ENCODE data around the gene ARHGAP29. TPM values are rescaled to one million over a fixed set of nuclear protein-coding genes. Genes with fewer than 3 reads are reported as not detected.

The ARHGAP29 gene
- polyA plus RNA-seq, 1 donor (not counting 4 experiments of a cell fraction or from before 2014, with no cell fraction given): 79.7 TPM

GRCh38 chr1:94228640-94229375 is 8.6 kb downstream of the ARHGAP29 start:
- Histone ChIP-seq H3K36me3 (ENCODE audit: control insufficient read depth in 2 of 2, extremely low read depth in 1 of 2, insufficient read depth in 2 of 2, low read length in 2 of 2) (peaks cover 0 to 2% of the 10 kb centered on the region in 2 experiments), H3K4me1 (ENCODE audit: control insufficient read depth, extremely low read depth, insufficient read depth, low read length) (peaks cover 15% of the 10 kb centered on the region)
- no peak for DNase-seq (ENCODE audit: low read depth, low spot score)

GRCh38 chr1:94227624-94228023 is 9.8 kb downstream of the ARHGAP29 start:
- Histone ChIP-seq H2AFZ (ENCODE audit: control insufficient read depth, low read length) (no peak overlapping the region), H3K4me1 (ENCODE audit: control insufficient read depth, extremely low read depth, insufficient read depth, low read length) (peaks cover 13% of the 10 kb centered on the region), H3K27ac (ENCODE audit: control insufficient read depth, insufficient read depth, low read length) (no peak overlapping the region), H3K4me2 (ENCODE audit: control insufficient read depth, extremely low read depth, insufficient read depth, low read depth, low read length) (no peak overlapping the region), H3K4me3 (ENCODE audit: control insufficient read depth in 2 of 3, extremely low read depth in 1 of 3, insufficient read depth in 2 of 3, low read depth in 1 of 3, low read length in 3 of 3) (no peak overlapping the region), H4K20me1 (ENCODE audit: control insufficient read depth, extremely low read depth, insufficient read depth, low read length) (no peaks in the 10 kb centered on the region), H3K9me3 (ENCODE audit: control insufficient read depth, low read depth, low read length) (no peaks in the 10 kb centered on the region), H3K27me3 (ENCODE audit: control insufficient read depth, extremely low read depth, insufficient read depth, low read length) (no peaks in the 10 kb centered on the region), H3K36me3 (ENCODE audit: control insufficient read depth in 2 of 2, extremely low read depth in 1 of 2, insufficient read depth in 2 of 2, low read length in 2 of 2) (peaks cover 0 to 2% of the 10 kb centered on the region in 2 experiments), H3K9me1 (ENCODE audit: control insufficient read depth, extremely low read depth, insufficient read depth, low read length) (no peaks in the 10 kb centered on the region), H3K79me2 (ENCODE audit: control insufficient read depth, insufficient read depth, low read length) (peaks cover 95% of the 10 kb centered on the region), H3K9ac (ENCODE audit: control insufficient read depth, extremely low read depth, insufficient read depth, low read length) (no peak overlapping the region)
- TF ChIP-seq EZH2 (IDR thresholded peaks at IDR 0.05; ENCODE audit: low read length): no peak
- TF ChIP-seq CTCF (optimal IDR thresholded peaks at IDR 0.05 in 1 of 3, IDR thresholded peaks at IDR 0.05 in 1 of 3, conservative IDR thresholded peaks at IDR 0.05 in 1 of 3; ENCODE audit: extremely low read depth in 1 of 3, insufficient read depth in 2 of 3, low read length in 3 of 3): no peak
- no peak for FAIRE-seq
- DNase-seq (ENCODE audit: low read depth, low spot score): no peak
- dilution Hi-C loops (cut with MboI; ENCODE audit: extremely low pct_ligation_motif_present, low sequenced_read_pairs): no loop called here

More at GRCh38 chr1:94228640-94229375, 8.6 kb downstream of the ARHGAP29 start:
- dilution Hi-C loops (cut with MboI; ENCODE audit: extremely low pct_ligation_motif_present, low sequenced_read_pairs): no loop called here
- no peak overlapping the region for H3K27ac ChIP-seq (ENCODE audit: control insufficient read depth, insufficient read depth, low read length)
- peaks cover 99% of the 10 kb centered on the region for H3K79me2 ChIP-seq (ENCODE audit: control insufficient read depth, insufficient read depth, low read length)
- TF ChIP-seq EZH2 (IDR thresholded peaks at IDR 0.05; ENCODE audit: low read length): no peak
- no peak for TF ChIP-seq CTCF (optimal IDR thresholded peaks at IDR 0.05 in 1 of 3, IDR thresholded peaks at IDR 0.05 in 1 of 3, conservative IDR thresholded peaks at IDR 0.05 in 1 of 3; ENCODE audit: extremely low read depth in 1 of 3, insufficient read depth in 2 of 3, low read length in 3 of 3)
- H3K9ac ChIP-seq (ENCODE audit: control insufficient read depth, extremely low read depth, insufficient read depth, low read length): no peak overlapping the region
- FAIRE-seq: no peak
- no peaks in the 10 kb centered on the region for H3K27me3 ChIP-seq (ENCODE audit: control insufficient read depth, extremely low read depth, insufficient read depth, low read length)
- H2AFZ ChIP-seq (ENCODE audit: control insufficient read depth, low read length): no peak overlapping the region
- H4K20me1 ChIP-seq (ENCODE audit: control insufficient read depth, extremely low read depth, insufficient read depth, low read length): no peaks in the 10 kb centered on the region
- no peaks in the 10 kb centered on the region for H3K9me3 ChIP-seq (ENCODE audit: control insufficient read depth, low read depth, low read length)
- H3K4me3 ChIP-seq (ENCODE audit: control insufficient read depth in 2 of 3, extremely low read depth in 1 of 3, insufficient read depth in 2 of 3, low read depth in 1 of 3, low read length in 3 of 3): no peak overlapping the region
- no peak overlapping the region for H3K4me2 ChIP-seq (ENCODE audit: control insufficient read depth, extremely low read depth, insufficient read depth, low read depth, low read length)
- no peaks in the 10 kb centered on the region for H3K9me1 ChIP-seq (ENCODE audit: control insufficient read depth, extremely low read depth, insufficient read depth, low read length)

Data from keratinocyte (primary cell).